H1 (cell line): ENCODE results near the gene NLRX1.

Experiments
- EP300 ChIP-seq, 2 experiments: IDR thresholded peaks; 1 replicate in 1 of 2; 2 replicates in 1 of 2; pipeline ENCODE4 v1.6.1; 2011 to 2012; ENCODE audit warnings: low read depth in 2 of 2, low read length in 2 of 2, mild to moderate bottlenecking in 2 of 2, borderline replicate concordance in 1 of 2, inconsistent platforms in 1 of 2, moderate library complexity in 1 of 2
- EZH2 ChIP-seq: fragments of 200-600 bp; sonication (generic); IDR thresholded peaks from 2 replicates; pipeline ENCODE4 v1.7.1; 2012; ENCODE audit warnings: low read depth, mild to moderate bottlenecking, moderate library complexity, low read length, inconsistent platforms; ENCODE audit not compliant: severe bottlenecking
- KDM4A ChIP-seq: IDR thresholded peaks from one replicate; pipeline ENCODE4 v1.7.1; 2012; ENCODE audit warnings: low read depth, mild to moderate bottlenecking, moderate library complexity, low read length, inconsistent platforms; ENCODE audit not compliant: severe bottlenecking
- POLR2AphosphoS5 ChIP-seq: IDR thresholded peaks from 2 replicates; pipeline ENCODE4 v1.6.1; 2011; ENCODE audit warnings: low read depth, low read length
- TF ChIP-seq, protein P1 (sequence below), 3 experiments: IDR thresholded peaks; 1 replicate in 2 of 3; 2 replicates in 1 of 3; pipeline versions ENCODE4 v1.5.1 to v1.6.1; 2011; ENCODE audit warnings: low read length in 3 of 3, mild to moderate bottlenecking in 3 of 3, inconsistent platforms in 2 of 3, low read depth in 1 of 3, moderate library complexity in 1 of 3; ENCODE audit not compliant: insufficient read depth in 1 of 3; ENCODE audit errors: control extremely low read depth in 1 of 3

DNA sequence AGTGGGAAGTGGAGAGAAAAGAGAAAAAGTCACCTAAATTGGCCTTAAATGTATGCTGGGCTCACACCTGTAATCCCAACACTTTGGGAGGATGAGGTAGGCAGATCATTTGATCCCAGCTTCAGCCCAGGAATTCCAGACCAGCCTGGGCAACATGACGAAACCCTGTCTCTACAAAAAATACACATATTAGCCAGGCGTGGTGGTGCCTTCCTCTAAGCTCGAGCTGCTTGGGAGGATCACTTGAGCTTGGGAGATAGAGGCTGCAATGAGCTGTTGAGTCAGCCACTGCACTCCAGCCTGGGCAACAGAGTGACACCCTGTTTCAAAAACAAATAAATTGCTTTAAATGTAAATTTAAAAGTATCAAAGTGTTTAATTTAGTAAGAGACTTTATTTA is 41.5 kb downstream of the NLRX1 start:
- TF ChIP-seq, protein P1, sequence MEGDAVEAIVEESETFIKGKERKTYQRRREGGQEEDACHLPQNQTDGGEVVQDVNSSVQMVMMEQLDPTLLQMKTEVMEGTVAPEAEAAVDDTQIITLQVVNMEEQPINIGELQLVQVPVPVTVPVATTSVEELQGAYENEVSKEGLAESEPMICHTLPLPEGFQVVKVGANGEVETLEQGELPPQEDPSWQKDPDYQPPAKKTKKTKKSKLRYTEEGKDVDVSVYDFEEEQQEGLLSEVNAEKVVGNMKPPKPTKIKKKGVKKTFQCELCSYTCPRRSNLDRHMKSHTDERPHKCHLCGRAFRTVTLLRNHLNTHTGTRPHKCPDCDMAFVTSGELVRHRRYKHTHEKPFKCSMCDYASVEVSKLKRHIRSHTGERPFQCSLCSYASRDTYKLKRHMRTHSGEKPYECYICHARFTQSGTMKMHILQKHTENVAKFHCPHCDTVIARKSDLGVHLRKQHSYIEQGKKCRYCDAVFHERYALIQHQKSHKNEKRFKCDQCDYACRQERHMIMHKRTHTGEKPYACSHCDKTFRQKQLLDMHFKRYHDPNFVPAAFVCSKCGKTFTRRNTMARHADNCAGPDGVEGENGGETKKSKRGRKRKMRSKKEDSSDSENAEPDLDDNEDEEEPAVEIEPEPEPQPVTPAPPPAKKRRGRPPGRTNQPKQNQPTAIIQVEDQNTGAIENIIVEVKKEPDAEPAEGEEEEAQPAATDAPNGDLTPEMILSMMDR (IDR thresholded peaks at IDR 0.05; ENCODE audit: control extremely low read depth in 1 of 3, insufficient read depth in 1 of 3, low read depth in 1 of 3, low read length in 3 of 3), result no peak
- TF ChIP-seq EZH2 (no peak), KDM4A (no peak), POLR2AphosphoS5 (no peak), EP300 (IDR thresholded peaks at IDR 0.05; ENCODE audit: borderline replicate concordance in 1 of 2, low read depth in 2 of 2, low read length in 2 of 2) (no peak)
